Measurements from ENCODE around the gene OSER1.

GRCh38 chr20:44154521-44155001, 56.0 kb downstream of the OSER1 start:
- TF ChIP-seq CTCF (IDR thresholded peaks at IDR 0.05), result peak in 1 of 6 experiments; percentile 3
- TF ChIP-seq POLR2A (IDR thresholded peaks at IDR 0.05), result no peak
